Measurements from ENCODE around the gene METTL22.

GRCh38 chr16:8632675-8633182 lies 11.2 kb downstream of the METTL22 start:
- TF ChIP-seq CTCF (conservative IDR thresholded peaks at IDR 0.05 in 1 of 2, IDR thresholded peaks at IDR 0.05 in 1 of 2; ENCODE audit: extremely low read depth in 1 of 2, insufficient read depth in 1 of 2, low read depth in 1 of 2, low read length in 2 of 2): no peak
- TF ChIP-seq EZH2 (IDR thresholded peaks at IDR 0.05; ENCODE audit: borderline replicate concordance, low read length): no peak
